HFF-Myc (cell line): ENCODE results near the gene FOXC2.

Experiments
- DNase-seq: peaks from one replicate; pipeline ENCODE4 v3.0.0-alpha.2; 2011; ENCODE audit warnings: low read depth; ENCODE audit errors: extremely low read depth
- H3K4me3 ChIP-seq: replicated peaks from 2 replicates; pipeline ENCODE4 v1.5.1; 2011; ENCODE audit warnings: low read depth, mild to moderate bottlenecking, control low read depth, low read length
- CTCF ChIP-seq: IDR thresholded peaks from 2 replicates; pipeline ENCODE4 v1.5.1; 2012; ENCODE audit warnings: mild to moderate bottlenecking, low read depth, low read length, control low read depth; ENCODE audit errors: missing control alignments

FOXC2 gene

GRCh38 chr16:86609115-86609514 lies 42.5 kb downstream of the FOXC2 start:
- DNase-seq = no peak
- TF ChIP-seq CTCF = no peak
- H3K4me3 ChIP-seq = no peak overlapping the region

GRCh38 chr16:86609661-86610060 lies 43.0 kb downstream of the FOXC2 start:
- no peak overlapping the region for H3K4me3 ChIP-seq
- no peak for DNase-seq
- no peak for TF ChIP-seq CTCF

- no peak overlapping the region for H3K4me3 ChIP-seq
- no peak for TF ChIP-seq CTCF
- DNase-seq = no peak
Observed at GRCh38 chr16:86610779-86611524, 44.3 kb downstream of the FOXC2 start.

GRCh38 chr16:86611525-86611855 lies 44.9 kb downstream of the FOXC2 start:
- no peak for DNase-seq

GRCh38 chr16:86611941-86612340 lies 45.3 kb downstream of the FOXC2 start:
- DNase-seq = no peak

More at GRCh38 chr16:86611525-86611855, 44.9 kb downstream of the FOXC2 start:
- no peak overlapping the region for H3K4me3 ChIP-seq
- no peak for TF ChIP-seq CTCF

GRCh38 chr16:86614699-86615098 lies 48.1 kb downstream of the FOXC2 start:
- H3K4me3 ChIP-seq = no peak overlapping the region
- no peak for TF ChIP-seq CTCF
- DNase-seq = no peak

More at GRCh38 chr16:86611941-86612340, 45.3 kb downstream of the FOXC2 start:
- TF ChIP-seq CTCF = no peak
- no peak overlapping the region for H3K4me3 ChIP-seq

GRCh38 chr16:86616906-86617305 lies 50.3 kb downstream of the FOXC2 start:
- no peak for DNase-seq
- TF ChIP-seq CTCF = no peak
- H3K4me3 ChIP-seq = no peak overlapping the region
